Gastrocnemius medialis (tissue), 4 donors: ENCODE results near the gene NLGN1.

ENCODE experiments used
- POLR2A ChIP-seq, 2 donors: fragments of 450-650 bp; IDR thresholded peaks; one replicate each; pipeline ENCODE4 v1.6.1; 2017; ENCODE audit warnings: antibody characterized with exemption in 2 of 2, mild to moderate bottlenecking in 2 of 2, moderate library complexity in 2 of 2
- TF ChIP-seq, protein P1 (sequence below), 5 experiments: fragments of 450-650 bp in 3 of 5; fragments of 200-600 bp in 2 of 5; sonication (generic) in 2 of 5; IDR thresholded peaks in 4 of 5; conservative IDR thresholded peaks in 1 of 5; 1 replicate in 4 of 5; 2 replicates in 1 of 5; pipeline ENCODE4 v1.5.1; 2016 to 2019; ENCODE audit warnings: antibody characterized with exemption in 5 of 5, mild to moderate bottlenecking in 3 of 5, moderate library complexity in 3 of 5

DNA sequence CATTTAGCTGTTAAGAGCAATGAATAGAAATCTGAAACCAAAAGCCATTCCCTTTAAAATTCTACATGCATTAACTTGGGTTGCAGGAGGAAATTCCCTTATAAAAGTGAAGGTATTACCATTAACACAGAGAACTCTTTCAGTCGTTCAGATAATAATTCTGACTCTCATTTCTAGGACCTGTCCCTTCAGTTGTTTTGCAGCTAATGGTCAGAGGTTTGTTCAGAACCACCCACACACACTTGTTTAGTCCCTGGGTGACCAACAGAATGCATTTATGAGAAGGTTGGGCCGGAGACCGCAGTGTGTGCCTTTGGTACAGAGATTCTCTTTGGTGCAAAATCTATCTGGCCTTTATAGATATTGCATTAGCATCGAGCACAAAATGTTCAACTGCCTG lies 492.5 kb downstream of the NLGN1 start:
- TF ChIP-seq, protein P1, sequence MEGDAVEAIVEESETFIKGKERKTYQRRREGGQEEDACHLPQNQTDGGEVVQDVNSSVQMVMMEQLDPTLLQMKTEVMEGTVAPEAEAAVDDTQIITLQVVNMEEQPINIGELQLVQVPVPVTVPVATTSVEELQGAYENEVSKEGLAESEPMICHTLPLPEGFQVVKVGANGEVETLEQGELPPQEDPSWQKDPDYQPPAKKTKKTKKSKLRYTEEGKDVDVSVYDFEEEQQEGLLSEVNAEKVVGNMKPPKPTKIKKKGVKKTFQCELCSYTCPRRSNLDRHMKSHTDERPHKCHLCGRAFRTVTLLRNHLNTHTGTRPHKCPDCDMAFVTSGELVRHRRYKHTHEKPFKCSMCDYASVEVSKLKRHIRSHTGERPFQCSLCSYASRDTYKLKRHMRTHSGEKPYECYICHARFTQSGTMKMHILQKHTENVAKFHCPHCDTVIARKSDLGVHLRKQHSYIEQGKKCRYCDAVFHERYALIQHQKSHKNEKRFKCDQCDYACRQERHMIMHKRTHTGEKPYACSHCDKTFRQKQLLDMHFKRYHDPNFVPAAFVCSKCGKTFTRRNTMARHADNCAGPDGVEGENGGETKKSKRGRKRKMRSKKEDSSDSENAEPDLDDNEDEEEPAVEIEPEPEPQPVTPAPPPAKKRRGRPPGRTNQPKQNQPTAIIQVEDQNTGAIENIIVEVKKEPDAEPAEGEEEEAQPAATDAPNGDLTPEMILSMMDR (IDR thresholded peaks at IDR 0.05 in 4 of 5, conservative IDR thresholded peaks at IDR 0.05 in 1 of 5): no peak
- no peak for TF ChIP-seq POLR2A (IDR thresholded peaks at IDR 0.05)
